Measurements from ENCODE around the gene RPN2. TPM values are rescaled to one million over a fixed set of nuclear protein-coding genes. Genes with fewer than 3 reads are reported as not detected.

Gene RPN2
- polyA plus RNA-seq, 1 donor (not counting 4 experiments of a cell fraction or from before 2014, with no cell fraction given), result 220 TPM

- peaks cover 26 to 43% of the 10 kb centered on the region in 2 experiments for H3K36me3 ChIP-seq (ENCODE audit: control insufficient read depth in 2 of 2, extremely low read depth in 1 of 2, insufficient read depth in 2 of 2, low read length in 2 of 2)
- no peak overlapping the region for H3K27ac ChIP-seq (ENCODE audit: control insufficient read depth, insufficient read depth, low read length)
- no peaks in the 10 kb centered on the region for H3K9me1 ChIP-seq (ENCODE audit: control insufficient read depth, extremely low read depth, insufficient read depth, low read length)
- no peaks in the 10 kb centered on the region for H3K9me3 ChIP-seq (ENCODE audit: control insufficient read depth, low read depth, low read length)
- H3K4me2 ChIP-seq (ENCODE audit: control insufficient read depth, extremely low read depth, insufficient read depth, low read depth, low read length), result no peak overlapping the region
- FAIRE-seq (no peak), DNase-seq (ENCODE audit: low read depth, low spot score) (no peak)
- peaks cover 17% of the 10 kb centered on the region for H3K4me1 ChIP-seq (ENCODE audit: control insufficient read depth, extremely low read depth, insufficient read depth, low read length)
- no peaks in the 10 kb centered on the region for H4K20me1 ChIP-seq (ENCODE audit: control insufficient read depth, extremely low read depth, insufficient read depth, low read length)
- dilution Hi-C loops (cut with MboI; ENCODE audit: extremely low pct_ligation_motif_present, low sequenced_read_pairs), result no loop called here
- H3K9ac ChIP-seq (ENCODE audit: control insufficient read depth, extremely low read depth, insufficient read depth, low read length), result no peak overlapping the region
- no peak overlapping the region for H2AFZ ChIP-seq (ENCODE audit: control insufficient read depth, low read length)
- no peaks in the 10 kb centered on the region for H3K27me3 ChIP-seq (ENCODE audit: control insufficient read depth, extremely low read depth, insufficient read depth, low read length)
- H3K79me2 ChIP-seq (ENCODE audit: control insufficient read depth, insufficient read depth, low read length), result peaks cover 9% of the 10 kb centered on the region
- no peak overlapping the region for H3K4me3 ChIP-seq (ENCODE audit: control insufficient read depth in 2 of 3, extremely low read depth in 1 of 3, insufficient read depth in 2 of 3, low read depth in 1 of 3, low read length in 3 of 3)
- no peak for TF ChIP-seq EZH2 (IDR thresholded peaks at IDR 0.05; ENCODE audit: low read length)
- TF ChIP-seq, protein P1, sequence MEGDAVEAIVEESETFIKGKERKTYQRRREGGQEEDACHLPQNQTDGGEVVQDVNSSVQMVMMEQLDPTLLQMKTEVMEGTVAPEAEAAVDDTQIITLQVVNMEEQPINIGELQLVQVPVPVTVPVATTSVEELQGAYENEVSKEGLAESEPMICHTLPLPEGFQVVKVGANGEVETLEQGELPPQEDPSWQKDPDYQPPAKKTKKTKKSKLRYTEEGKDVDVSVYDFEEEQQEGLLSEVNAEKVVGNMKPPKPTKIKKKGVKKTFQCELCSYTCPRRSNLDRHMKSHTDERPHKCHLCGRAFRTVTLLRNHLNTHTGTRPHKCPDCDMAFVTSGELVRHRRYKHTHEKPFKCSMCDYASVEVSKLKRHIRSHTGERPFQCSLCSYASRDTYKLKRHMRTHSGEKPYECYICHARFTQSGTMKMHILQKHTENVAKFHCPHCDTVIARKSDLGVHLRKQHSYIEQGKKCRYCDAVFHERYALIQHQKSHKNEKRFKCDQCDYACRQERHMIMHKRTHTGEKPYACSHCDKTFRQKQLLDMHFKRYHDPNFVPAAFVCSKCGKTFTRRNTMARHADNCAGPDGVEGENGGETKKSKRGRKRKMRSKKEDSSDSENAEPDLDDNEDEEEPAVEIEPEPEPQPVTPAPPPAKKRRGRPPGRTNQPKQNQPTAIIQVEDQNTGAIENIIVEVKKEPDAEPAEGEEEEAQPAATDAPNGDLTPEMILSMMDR (optimal IDR thresholded peaks at IDR 0.05 in 1 of 3, IDR thresholded peaks at IDR 0.05 in 1 of 3, conservative IDR thresholded peaks at IDR 0.05 in 1 of 3; ENCODE audit: extremely low read depth in 1 of 3, insufficient read depth in 2 of 3, low read length in 3 of 3), result no peak
Measured at GRCh38 chr20:37207171-37207570, 28.0 kb downstream of the RPN2 start.

DNA sequence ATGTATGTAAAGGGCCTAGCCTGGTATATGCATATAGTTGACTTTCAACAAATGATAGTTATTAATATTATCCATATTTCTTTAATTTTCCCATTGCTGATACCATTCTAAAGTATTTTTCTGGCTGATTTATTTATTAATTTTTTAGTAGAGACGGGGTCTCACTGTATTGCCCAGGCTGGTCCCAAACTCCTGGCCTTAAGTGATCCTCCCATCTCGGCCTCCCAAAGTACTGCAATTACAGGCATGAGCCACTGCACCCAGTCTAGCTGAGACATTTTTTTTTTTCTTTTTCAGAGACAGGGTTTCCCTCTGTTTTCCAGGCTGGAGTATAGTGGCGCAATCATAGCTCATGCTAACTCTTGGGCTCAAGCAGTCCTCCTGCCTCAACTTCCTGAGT is 30.1 kb downstream of the RPN2 start:
- H3K9me3 ChIP-seq (ENCODE audit: control insufficient read depth, low read depth, low read length), result no peaks in the 10 kb centered on the region
- no peaks in the 10 kb centered on the region for H3K9me1 ChIP-seq (ENCODE audit: control insufficient read depth, extremely low read depth, insufficient read depth, low read length)
- H3K4me3 ChIP-seq (ENCODE audit: control insufficient read depth in 2 of 3, extremely low read depth in 1 of 3, insufficient read depth in 2 of 3, low read depth in 1 of 3, low read length in 3 of 3), result no peak overlapping the region
- DNase-seq (ENCODE audit: low read depth, low spot score) (no peak), FAIRE-seq (no peak)
- no peaks in the 10 kb centered on the region for H4K20me1 ChIP-seq (ENCODE audit: control insufficient read depth, extremely low read depth, insufficient read depth, low read length)
- H3K4me2 ChIP-seq (ENCODE audit: control insufficient read depth, extremely low read depth, insufficient read depth, low read depth, low read length), result no peak overlapping the region
- H3K36me3 ChIP-seq (ENCODE audit: control insufficient read depth in 2 of 2, extremely low read depth in 1 of 2, insufficient read depth in 2 of 2, low read length in 2 of 2), result peaks cover 25 to 35% of the 10 kb centered on the region in 2 experiments
- peak overlapping the region; percentile 3 for H3K27ac ChIP-seq (ENCODE audit: control insufficient read depth, insufficient read depth, low read length)
- dilution Hi-C loops (cut with MboI; ENCODE audit: extremely low pct_ligation_motif_present, low sequenced_read_pairs), result no loop called here
- H3K79me2 ChIP-seq (ENCODE audit: control insufficient read depth, insufficient read depth, low read length), result peaks cover 3% of the 10 kb centered on the region
- no peak overlapping the region for H3K9ac ChIP-seq (ENCODE audit: control insufficient read depth, extremely low read depth, insufficient read depth, low read length)
- TF ChIP-seq EZH2 (IDR thresholded peaks at IDR 0.05; ENCODE audit: low read length), result no peak
- TF ChIP-seq, protein P1 (optimal IDR thresholded peaks at IDR 0.05 in 1 of 3, IDR thresholded peaks at IDR 0.05 in 1 of 3, conservative IDR thresholded peaks at IDR 0.05 in 1 of 3; ENCODE audit: extremely low read depth in 1 of 3, insufficient read depth in 2 of 3, low read length in 3 of 3), result no peak
- no peak overlapping the region for H2AFZ ChIP-seq (ENCODE audit: control insufficient read depth, low read length)
- H3K27me3 ChIP-seq (ENCODE audit: control insufficient read depth, extremely low read depth, insufficient read depth, low read length), result no peaks in the 10 kb centered on the region
- peaks cover 14% of the 10 kb centered on the region for H3K4me1 ChIP-seq (ENCODE audit: control insufficient read depth, extremely low read depth, insufficient read depth, low read length)

Measured in keratinocyte (primary cell).